A549 (cell line): ENCODE results near the gene SH3PXD2B.

Experiments used
- MAZ ChIP-seq: fragments of 150-350 bp; IDR thresholded peaks from 2 replicates; pipeline ENCODE4 v1.6.1; 2014; ENCODE audit warnings: antibody characterized with exemption, low read depth, low read length, borderline replicate concordance
- POLR2AphosphoS2 ChIP-seq: conservative IDR thresholded peaks from 2 replicates; pipeline ENCODE4 v1.6.1; 2012; ENCODE audit warnings: low read length, improper control_type of control experiment, inconsistent platforms

DNA sequence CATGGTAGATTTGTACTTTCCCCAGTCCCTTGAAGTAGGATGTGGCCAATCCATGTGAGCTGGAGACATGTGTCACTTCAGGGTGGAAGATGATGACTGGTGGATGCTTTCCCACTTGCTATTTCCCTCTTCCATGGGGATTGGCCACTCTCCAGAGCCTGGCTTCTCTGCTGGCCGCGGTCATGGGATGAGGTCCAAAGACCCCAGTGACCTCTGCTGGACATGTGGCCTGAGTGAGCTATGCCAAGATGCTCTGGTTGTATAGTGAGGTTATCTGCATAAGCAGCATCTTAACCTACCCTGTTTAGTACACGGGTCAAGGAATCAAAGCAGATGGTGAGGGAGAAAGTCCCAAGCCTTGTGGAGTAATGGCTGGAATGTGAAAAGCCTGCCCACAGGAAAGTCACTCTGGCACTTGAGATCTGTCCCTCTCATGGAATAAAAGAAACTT, 47.1 kb downstream of the SH3PXD2B start:
- TF ChIP-seq MAZ: no peak
- no peak for TF ChIP-seq POLR2AphosphoS2
